Osteocyte (in vitro differentiated cells): ENCODE measurements around the gene PANX3. TPM values are rescaled to one million over a fixed set of nuclear protein-coding genes. Genes with fewer than 3 reads are reported as not detected.

Experiments used
- DNase-seq: peaks from one replicate; pipeline ENCODE4 v3.0.0; 2021; ENCODE audit warnings: mixed read lengths; ENCODE audit not compliant: unreplicated experiment; ENCODE audit errors: extremely low spot score
- H3K27ac Mint-ChIP-seq: one replicate; pipeline ENCODE4 v1.8.0; 2021; ENCODE audit warnings: mild to moderate bottlenecking, mixed read lengths; ENCODE audit not compliant: unreplicated experiment
- H3K27me3 Mint-ChIP-seq: one replicate; pipeline ENCODE4 v1.8.0; 2021; ENCODE audit warnings: mixed read lengths; ENCODE audit not compliant: unreplicated experiment
- H3K36me3 Mint-ChIP-seq: one replicate; pipeline ENCODE4 v1.8.0; 2021; ENCODE audit warnings: mixed read lengths; ENCODE audit not compliant: unreplicated experiment
- H3K4me1 Mint-ChIP-seq: one replicate; pipeline ENCODE4 v1.8.0; 2021; ENCODE audit warnings: mixed read lengths; ENCODE audit not compliant: unreplicated experiment
- H3K4me3 Mint-ChIP-seq: one replicate; pipeline ENCODE4 v1.8.0; 2021; ENCODE audit warnings: mild to moderate bottlenecking, moderate library complexity, mixed read lengths; ENCODE audit not compliant: unreplicated experiment
- H3K9me3 Mint-ChIP-seq: one replicate; pipeline ENCODE4 v1.8.0; 2021; ENCODE audit warnings: mixed read lengths; ENCODE audit not compliant: unreplicated experiment
- CTCF ChIP-seq: fragments of 200-600 bp; sonication (generic); IDR thresholded peaks from 2 replicates; pipeline ENCODE4 v1.5.0; 2021; ENCODE audit warnings: antibody characterized with exemption, mild to moderate bottlenecking, moderate library complexity
- total RNA-seq: library from RNA; stranded (reverse); gene quantifications from 2 replicates; pipeline ENCODE4 v1.2.1, GENCODE V29; 2021

PANX3 gene
- total RNA-seq, 1 donor from 2014 or later: not detected

- DNase-seq: no peak
- no peaks in the 10 kb centered on the region for H3K27me3 Mint-ChIP-seq
- no peak for TF ChIP-seq CTCF
- peak overlapping the region; percentile 8 for H3K4me3 Mint-ChIP-seq
- H3K9me3 Mint-ChIP-seq: no peaks in the 10 kb centered on the region
- H3K36me3 Mint-ChIP-seq: peaks cover 8% of the 10 kb centered on the region
- H3K27ac Mint-ChIP-seq: peak overlapping the region; percentile 19
- H3K4me1 Mint-ChIP-seq: peaks cover 12% of the 10 kb centered on the region
Observed at GRCh38 chr11:124656774-124657630, 45.8 kb downstream of the PANX3 start.

- no peak for DNase-seq
- H3K9me3 Mint-ChIP-seq: no peaks in the 10 kb centered on the region
- TF ChIP-seq CTCF: no peak
- peaks cover 12% of the 10 kb centered on the region for H3K4me1 Mint-ChIP-seq
- H3K27ac Mint-ChIP-seq: no peak overlapping the region
- peaks cover 7% of the 10 kb centered on the region for H3K36me3 Mint-ChIP-seq
- no peak overlapping the region for H3K4me3 Mint-ChIP-seq
- no peaks in the 10 kb centered on the region for H3K27me3 Mint-ChIP-seq
Observed at GRCh38 chr11:124657904-124658303, 46.7 kb downstream of the PANX3 start.

GRCh38 chr11:124658501-124658900 is 47.3 kb downstream of the PANX3 start:
- Mint-ChIP-seq H3K4me1 (peaks cover 12% of the 10 kb centered on the region), H3K4me3 (no peak overlapping the region), H3K27me3 (no peaks in the 10 kb centered on the region), H3K27ac (no peak overlapping the region), H3K9me3 (no peaks in the 10 kb centered on the region), H3K36me3 (peaks cover 2% of the 10 kb centered on the region)
- TF ChIP-seq CTCF: no peak
- no peak for DNase-seq

- no peak for TF ChIP-seq CTCF
- no peaks in the 10 kb centered on the region for H3K9me3 Mint-ChIP-seq
- no peaks in the 10 kb centered on the region for H3K27me3 Mint-ChIP-seq
- peaks cover 2% of the 10 kb centered on the region for H3K36me3 Mint-ChIP-seq
- H3K27ac Mint-ChIP-seq: no peak overlapping the region
- H3K4me1 Mint-ChIP-seq: peaks cover 12% of the 10 kb centered on the region
- no peak for DNase-seq
- H3K4me3 Mint-ChIP-seq: no peak overlapping the region
Observed at GRCh38 chr11:124658986-124659385, 47.8 kb downstream of the PANX3 start.

- H3K4me1 Mint-ChIP-seq: peaks cover 12% of the 10 kb centered on the region
Observed at GRCh38 chr11:124661553-124661952, 50.3 kb downstream of the PANX3 start.

More at GRCh38 chr11:124661553-124661952, 50.3 kb downstream of the PANX3 start:
- no peak for DNase-seq
- Mint-ChIP-seq H3K36me3 (peaks cover 2% of the 10 kb centered on the region), H3K9me3 (no peaks in the 10 kb centered on the region), H3K27me3 (no peaks in the 10 kb centered on the region), H3K27ac (no peak overlapping the region), H3K4me3 (no peak overlapping the region)
- TF ChIP-seq CTCF: no peak
